SK-N-SH treated with all-trans-retinoic acid at 6 μM for 48 hours (cell line): ENCODE results near the gene ATAD3B.

Source experiments
- CREB5 ChIP-seq: fragments of 250-450 bp; sonication (Bioruptor Pico); IDR thresholded peaks from 2 replicates; pipeline ENCODE4 v1.5.1; 2020; ENCODE audit warnings: low read depth, mild to moderate bottlenecking, moderate library complexity
- CSDC2 ChIP-seq: fragments of 250-450 bp; sonication (Bioruptor Pico); IDR thresholded peaks from 2 replicates; pipeline ENCODE4 v1.5.0; 2020; ENCODE audit warnings: mild to moderate bottlenecking, moderate library complexity
- PATZ1 ChIP-seq: fragments of 250-450 bp; sonication (Bioruptor Pico); IDR thresholded peaks from 2 replicates; pipeline ENCODE4 v1.8.0; 2020; ENCODE audit warnings: mild to moderate bottlenecking, moderate library complexity, borderline replicate concordance
- TCF4 ChIP-seq: fragments of 250-450 bp; sonication (Bioruptor Pico); IDR thresholded peaks from 2 replicates; pipeline ENCODE4 v1.8.0; 2021; ENCODE audit warnings: mild to moderate bottlenecking, moderate library complexity, borderline replicate concordance
- TSHZ2 ChIP-seq: fragments of 250-450 bp; sonication (Bioruptor Pico); IDR thresholded peaks from 2 replicates; pipeline ENCODE4 v1.5.0; 2020; ENCODE audit warnings: mild to moderate bottlenecking, moderate library complexity
- ZFP30 ChIP-seq: fragments of 450-650 bp; formaldehyde crosslinking; IDR thresholded peaks from 2 replicates; pipeline ENCODE4 v1.5.0; 2022; ENCODE audit warnings: mild to moderate bottlenecking, moderate library complexity
- ZNF8 ChIP-seq: fragments of 450-650 bp; formaldehyde crosslinking; IDR thresholded peaks from 2 replicates; pipeline ENCODE4 v1.5.0; 2020; ENCODE audit warnings: mild to moderate bottlenecking, moderate library complexity

GRCh38 chr1:1441002-1441888, 30.3 kb upstream of the ATAD3B start:
- TF ChIP-seq CREB5 (CRISPR knock-in tag) = no peak
- no peak for TF ChIP-seq ZFP30 (CRISPR knock-in tag)
- no peak for TF ChIP-seq TSHZ2 (CRISPR knock-in tag)
- no peak for TF ChIP-seq TCF4 (CRISPR knock-in tag)
- TF ChIP-seq CSDC2 (CRISPR knock-in tag) = no peak
- no peak for TF ChIP-seq ZNF8
- TF ChIP-seq PATZ1 = no peak
